Ovary (tissue), 3 donors: Measurements from ENCODE around the gene CFAP68.

ENCODE experiments used
- EP300 ChIP-seq: sonication (generic); formaldehyde crosslinking; IDR thresholded peaks from one replicate; pipeline ENCODE4 v1.6.1; 2017; ENCODE audit warnings: antibody characterized with exemption
- POLR2A ChIP-seq: fragments of 450-650 bp; IDR thresholded peaks from one replicate; pipeline ENCODE4 v1.6.1; 2017; ENCODE audit warnings: antibody characterized with exemption, mild to moderate bottlenecking, moderate library complexity
- TF ChIP-seq, protein P1 (sequence below), 3 donors: fragments of 450-650 bp in 2 of 3; fragments of 200-600 bp in 1 of 3; IDR thresholded peaks; one replicate each; pipeline versions ENCODE4 v1.5.1 to v1.8.0; 2016 to 2022; ENCODE audit warnings: antibody characterized with exemption in 3 of 3, mild to moderate bottlenecking in 1 of 3
- donor health status: DM: no; HTN: no; CAD: no.

DNA sequence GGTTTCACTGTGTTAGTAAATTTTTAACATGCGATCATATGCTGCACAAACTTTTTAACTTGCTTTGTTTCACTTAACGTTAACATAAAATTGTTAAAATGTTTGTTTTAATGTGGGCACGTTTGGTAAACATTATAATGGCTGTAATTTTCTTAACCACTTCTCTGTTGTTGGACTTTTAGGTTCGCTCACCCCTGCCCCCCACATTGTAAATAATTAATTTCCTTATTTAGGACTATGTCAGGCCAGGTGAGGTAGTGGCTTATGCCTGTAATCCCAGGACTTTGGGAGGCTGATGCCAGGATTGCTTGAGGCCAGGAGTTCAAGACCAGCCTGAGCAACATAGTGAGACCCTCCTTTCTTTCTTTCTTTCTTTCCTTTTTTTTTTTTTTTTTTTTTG, 51.1 kb downstream of the CFAP68 start:
- TF ChIP-seq POLR2A (no peak), EP300 (no peak)
- TF ChIP-seq, protein P1, sequence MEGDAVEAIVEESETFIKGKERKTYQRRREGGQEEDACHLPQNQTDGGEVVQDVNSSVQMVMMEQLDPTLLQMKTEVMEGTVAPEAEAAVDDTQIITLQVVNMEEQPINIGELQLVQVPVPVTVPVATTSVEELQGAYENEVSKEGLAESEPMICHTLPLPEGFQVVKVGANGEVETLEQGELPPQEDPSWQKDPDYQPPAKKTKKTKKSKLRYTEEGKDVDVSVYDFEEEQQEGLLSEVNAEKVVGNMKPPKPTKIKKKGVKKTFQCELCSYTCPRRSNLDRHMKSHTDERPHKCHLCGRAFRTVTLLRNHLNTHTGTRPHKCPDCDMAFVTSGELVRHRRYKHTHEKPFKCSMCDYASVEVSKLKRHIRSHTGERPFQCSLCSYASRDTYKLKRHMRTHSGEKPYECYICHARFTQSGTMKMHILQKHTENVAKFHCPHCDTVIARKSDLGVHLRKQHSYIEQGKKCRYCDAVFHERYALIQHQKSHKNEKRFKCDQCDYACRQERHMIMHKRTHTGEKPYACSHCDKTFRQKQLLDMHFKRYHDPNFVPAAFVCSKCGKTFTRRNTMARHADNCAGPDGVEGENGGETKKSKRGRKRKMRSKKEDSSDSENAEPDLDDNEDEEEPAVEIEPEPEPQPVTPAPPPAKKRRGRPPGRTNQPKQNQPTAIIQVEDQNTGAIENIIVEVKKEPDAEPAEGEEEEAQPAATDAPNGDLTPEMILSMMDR (IDR thresholded peaks at IDR 0.05), result no peak
